GM19452 (cell line): ENCODE measurements around the gene CDY1B.
"Not testable (repeated sequence)": the region's sequence is repeated elsewhere in the genome, so short reads cannot be mapped to it uniquely, and the experiment has no call there.

ENCODE experiments used
- ATAC-seq: cut with Tn5 transposase; IDR thresholded peaks from one replicate; pipeline ENCODE4 v1.9.1; 2021; ENCODE audit not compliant: unreplicated experiment

Gene CDY1B

GRCh38 chrY:24047919-24048318 is at the start of gene CDY1B:
Gene CDY1B (minus strand): TSS chrY:24048019. CDS start chrY:24047688, 331 bp downstream.
- ATAC-seq = not testable (repeated sequence)

- not testable (repeated sequence) for ATAC-seq
Measured at GRCh38 chrY:24049525-24049924, 1.7 kb upstream of the CDY1B start.

GRCh38 chrY:24043209-24043608 is 4.6 kb downstream of the CDY1B start:
- not testable (repeated sequence) for ATAC-seq

GRCh38 chrY:24039008-24039718 is 8.7 kb downstream of the CDY1B start:
- ATAC-seq = not testable (repeated sequence)

GRCh38 chrY:24026212-24027103 is 21.4 kb downstream of the CDY1B start:
- not testable (repeated sequence) for ATAC-seq
